NCI-H1048 (cell line): ENCODE measurements around the gene LLPH.
"Not testable (repeated sequence)": the region's sequence is repeated elsewhere in the genome, so short reads cannot be mapped to it uniquely, and the experiment has no call there.

Experiments
- DNase-seq: peaks from one replicate; lab custom pipeline; 2025; lab: John Stamatoyannopoulos, UW

Gene LLPH

GRCh38 chr12:66130267-66131066 is at the start of gene LLPH:
TSS of gene LLPH (minus strand) at chr12:66130750. CDS start at chr12:66129106, 1,644 bp downstream.
- peak; percentile 77 for DNase-seq

- no peak for DNase-seq
Measured at GRCh38 chr12:66176105-66176900, 45.8 kb upstream of the LLPH start.

GRCh38 chr12:66174391-66175325 is 44.1 kb upstream of the LLPH start:
- not testable (repeated sequence) for DNase-seq

DNA sequence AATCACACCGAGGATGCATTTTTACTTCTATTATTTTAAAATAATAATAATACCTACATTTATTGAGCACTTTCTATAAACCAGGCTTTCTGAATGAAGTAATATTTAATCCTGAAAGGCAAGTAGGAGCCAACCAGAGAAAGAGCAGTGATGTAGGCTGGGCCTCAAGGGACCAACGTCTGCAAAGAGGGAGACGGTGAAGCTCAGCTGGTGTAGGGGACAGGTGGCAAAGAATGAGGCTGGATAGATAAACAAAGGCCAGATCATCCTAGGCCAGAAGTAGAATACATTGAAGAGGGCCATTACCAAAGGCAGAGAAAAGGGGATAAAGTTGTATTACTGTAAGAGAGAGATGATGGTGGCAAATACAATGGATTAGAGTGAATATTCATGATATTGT is 40.1 kb upstream of the LLPH start:
- no peak for DNase-seq

- peak; percentile 67 for DNase-seq
Measured at GRCh38 chr12:66169221-66170170, 38.9 kb upstream of the LLPH start, which contains the start of gene TMBIM4. TSS of gene TMBIM4 (minus strand) at chr12:66169996. CDS start at chr12:66169951, 45 bp downstream.

DNA sequence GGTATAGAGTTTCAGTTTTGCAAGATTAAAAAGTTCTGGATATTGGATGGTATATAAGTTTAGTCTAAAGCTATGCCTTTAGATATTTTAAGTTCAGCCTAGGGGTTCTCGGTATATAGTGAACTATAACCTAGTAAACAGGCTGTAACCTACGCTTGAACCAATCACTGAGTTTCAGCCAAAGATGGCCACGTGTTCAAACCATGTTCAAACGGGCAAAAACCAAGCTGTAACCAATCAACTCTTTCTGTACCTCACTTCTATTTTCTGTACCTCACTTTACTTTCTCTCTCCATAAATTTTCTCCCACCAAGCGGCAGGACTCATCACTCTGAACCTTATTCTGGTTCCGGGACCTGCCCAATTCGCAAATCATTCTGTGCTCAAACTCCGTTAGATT is 37.9 kb upstream of the LLPH start:
- no peak for DNase-seq

DNA sequence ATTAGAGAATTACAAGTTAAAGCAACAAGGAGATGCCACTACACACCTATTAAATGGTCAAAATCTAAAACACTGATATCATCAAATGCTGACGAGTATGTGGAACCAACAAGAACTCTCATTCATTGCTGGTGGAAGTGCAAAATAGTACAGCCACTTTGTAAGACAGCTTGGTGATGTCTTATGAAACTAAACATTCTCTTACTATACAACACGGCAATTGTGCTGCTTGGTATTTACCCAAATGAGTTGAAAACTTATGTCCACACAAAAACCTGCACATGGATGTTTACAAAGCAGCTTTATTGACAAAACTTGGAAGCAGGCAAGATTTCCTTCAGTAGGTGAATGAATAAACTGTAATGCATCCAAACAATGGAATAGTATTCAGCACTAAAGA is 36.0 kb upstream of the LLPH start:
- no peak for DNase-seq

- DNase-seq: no peak
Measured at GRCh38 chr12:66165141-66165540, 34.6 kb upstream of the LLPH start.

DNA sequence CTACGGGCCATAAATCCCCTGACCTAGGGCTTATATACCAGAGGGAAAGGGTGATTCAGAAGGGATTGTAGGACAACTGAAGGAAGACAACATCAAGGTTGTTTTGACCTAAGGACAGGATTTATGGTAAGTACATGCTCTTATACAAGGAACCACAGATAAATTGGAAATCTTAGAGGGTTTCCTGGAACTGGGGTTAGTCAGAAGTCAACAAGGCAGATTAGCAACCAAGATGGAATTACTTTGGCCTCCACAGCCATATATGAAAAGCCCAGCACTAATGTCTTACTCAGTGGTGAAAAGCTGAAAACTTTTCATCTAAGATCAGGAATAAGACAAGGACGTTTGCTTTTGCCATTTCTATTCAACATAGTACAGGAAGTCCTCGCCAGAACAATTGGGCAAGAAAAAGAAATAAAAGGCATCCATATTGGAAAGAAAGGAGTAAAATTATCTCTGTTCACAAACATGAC is 33.8 kb upstream of the LLPH start:
- DNase-seq: no peak

DNA sequence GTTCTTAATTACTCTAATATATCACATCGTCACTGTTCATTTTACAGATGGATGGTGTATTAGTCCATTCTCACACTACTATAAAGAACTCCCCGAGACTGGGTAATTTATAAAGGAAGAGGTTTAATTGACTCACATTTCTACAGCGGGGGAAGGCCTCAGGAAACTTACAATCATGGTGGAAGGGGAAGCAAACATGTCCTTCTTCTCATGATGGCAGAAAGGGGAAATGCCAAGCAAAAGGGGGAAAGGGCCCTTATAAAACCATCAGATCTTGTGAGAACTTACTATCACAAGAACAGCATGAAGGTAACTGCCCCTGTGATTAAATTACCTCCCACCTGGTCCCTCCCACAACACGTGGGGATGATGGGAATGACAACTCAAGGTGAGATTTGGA is 32.7 kb upstream of the LLPH start:
- DNase-seq: no peak

- DNase-seq: no peak
Measured at GRCh38 chr12:66162701-66163100, 32.2 kb upstream of the LLPH start.

- no peak for DNase-seq
Measured at GRCh38 chr12:66160704-66161103, 30.2 kb upstream of the LLPH start.

- DNase-seq: no peak
Measured at GRCh38 chr12:66159123-66159522, 28.6 kb upstream of the LLPH start.

DNA sequence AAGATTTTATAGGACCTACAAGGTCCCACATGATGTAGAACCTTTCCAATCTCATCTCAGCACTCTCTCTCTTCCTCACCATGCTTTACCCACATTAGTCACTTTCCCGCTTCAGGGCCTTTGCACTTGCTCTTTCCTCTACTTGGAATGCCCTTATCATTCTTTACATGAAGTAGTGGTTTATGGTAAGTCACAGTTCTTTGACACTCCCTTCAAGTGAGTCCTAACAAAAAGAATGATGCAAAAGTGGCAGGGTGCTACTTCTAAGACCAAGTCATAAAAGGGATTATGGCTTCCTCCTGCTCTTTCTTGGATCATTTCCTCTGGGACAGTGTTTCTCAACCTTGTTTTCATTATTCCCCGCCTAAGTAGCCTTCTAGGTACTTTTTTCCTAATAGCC is 26.1 kb upstream of the LLPH start:
- DNase-seq: no peak

DNA sequence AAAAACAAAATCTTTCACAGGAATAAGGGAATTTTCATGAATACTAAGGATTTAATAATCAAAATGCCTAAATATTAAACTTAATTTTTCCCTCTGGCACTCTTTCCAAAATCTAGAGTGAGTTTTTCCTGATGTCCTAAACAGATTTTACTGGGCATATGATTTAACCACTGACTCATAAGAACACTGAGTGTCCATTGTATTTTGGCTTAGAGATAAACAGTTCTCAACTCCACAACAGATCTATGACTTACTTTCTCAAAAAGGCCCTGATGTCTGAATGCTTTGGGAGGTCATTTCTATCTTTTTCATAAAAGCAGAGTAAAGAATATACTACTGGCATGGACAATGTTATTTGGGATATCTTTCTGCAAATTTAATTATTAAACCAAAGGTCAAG is 24.2 kb upstream of the LLPH start:
- DNase-seq: no peak

- no peak for DNase-seq
Measured at GRCh38 chr12:66152732-66153131, 22.2 kb upstream of the LLPH start.

GRCh38 chr12:66149702-66150398 is 19.3 kb upstream of the LLPH start:
- no peak for DNase-seq

GRCh38 chr12:66144791-66145754 is 14.5 kb upstream of the LLPH start:
- DNase-seq: no peak

DNA sequence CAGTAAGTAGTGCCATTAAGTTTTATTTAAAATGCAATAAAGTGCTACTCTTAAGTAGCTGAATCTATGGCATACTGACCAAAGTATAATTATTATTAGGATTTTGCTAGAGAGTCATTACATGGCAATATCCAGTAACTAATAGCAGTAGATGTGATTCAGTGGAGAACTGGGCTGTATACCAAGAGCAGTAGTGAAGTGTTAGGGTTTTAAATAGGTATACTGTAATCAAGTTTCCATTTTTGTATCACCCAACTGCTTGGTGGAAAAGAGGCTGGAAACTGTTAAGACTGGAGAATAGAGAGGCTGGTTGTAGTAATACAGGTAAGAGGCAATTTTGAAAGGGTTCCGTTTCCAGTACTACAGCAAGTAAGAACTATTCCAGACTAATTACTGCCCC is 13.3 kb upstream of the LLPH start:
- no peak for DNase-seq
